ENCODE measurements around the gene CLSTN1. TPM values are rescaled to one million over a fixed set of nuclear protein-coding genes. Genes with fewer than 3 reads are reported as not detected.

The CLSTN1 gene
- total RNA-seq (100 to 1,000 TPM in 1 of 2 donors, 10 to 100 TPM in 1; 73.1 to 106 TPM), polyA plus RNA-seq (ENCODE audit: insufficient read length in 6 of 6) (100 to 1,000 TPM; 102 to 120 (median 110) TPM)
- long read RNA-seq, donor 1, full-length matches to known transcripts = 2 of 60 reads
- long read RNA-seq, donor 1, partial matches to known transcripts = 58 of 60 reads
- long read RNA-seq, donor 1, other reads (novel, unspliced or antisense) = 0 of 60 reads
- long read RNA-seq, donor 2, full-length matches to known transcripts = 5 of 65 reads
- long read RNA-seq, donor 2, partial matches to known transcripts = 60 of 65 reads
- long read RNA-seq, donor 2, other reads (novel, unspliced or antisense) = 0 of 65 reads
- long read RNA-seq, donor 3, full-length matches to known transcripts = 7 of 7 reads
- long read RNA-seq, donor 3, partial matches to known transcripts = 0 of 7 reads
- long read RNA-seq, donor 3, other reads (novel, unspliced or antisense) = 0 of 7 reads
- long read RNA-seq, donor 4, partial matches to known transcripts = 3 of 3 reads
- long read RNA-seq, donor 4, other reads (novel, unspliced or antisense) = 0 of 3 reads
- long read RNA-seq, donor 5, full-length matches to known transcripts = 11 of 18 reads
- long read RNA-seq, donor 5, partial matches to known transcripts = 7 of 18 reads
- long read RNA-seq, donor 5, other reads (novel, unspliced or antisense) = 0 of 18 reads
- long read RNA-seq, donor 6, full-length matches to known transcripts = 6 of 6 reads
- long read RNA-seq, donor 6, partial matches to known transcripts = 0 of 6 reads
- long read RNA-seq, donor 6, other reads (novel, unspliced or antisense) = 0 of 6 reads
- long read RNA-seq, donor 7, full-length matches to known transcripts = 2 of 2 reads
- long read RNA-seq, donor 7, partial matches to known transcripts = 0 of 2 reads
- long read RNA-seq, donor 7, other reads (novel, unspliced or antisense) = 0 of 2 reads
- long read RNA-seq, donor 8, full-length matches to known transcripts = 9 of 25 reads
- long read RNA-seq, donor 8, partial matches to known transcripts = 10 of 25 reads
- long read RNA-seq, donor 8, other reads (novel, unspliced or antisense) = 6 of 25 reads
- long read RNA-seq, donor 9 = 0 reads
- long read RNA-seq, donor 10, full-length matches to known transcripts = 1 of 7 reads
- long read RNA-seq, donor 10, partial matches to known transcripts = 4 of 7 reads
- long read RNA-seq, donor 10, other reads (novel, unspliced or antisense) = 2 of 7 reads
- long read RNA-seq, donor 11, full-length matches to known transcripts = 28 of 70 reads
- long read RNA-seq, donor 11, partial matches to known transcripts = 42 of 70 reads
- long read RNA-seq, donor 11, other reads (novel, unspliced or antisense) = 0 of 70 reads
- long read RNA-seq, donor 12, full-length matches to known transcripts = 6 of 13 reads
- long read RNA-seq, donor 12, partial matches to known transcripts = 7 of 13 reads
- long read RNA-seq, donor 12, other reads (novel, unspliced or antisense) = 0 of 13 reads

GRCh38 chr1:9823943-9824701 lies at the start of gene CLSTN1:
Gene CLSTN1, minus strand, starts transcription at chr1:9823965. Its CDS starts 232 bp downstream, at chr1:9823733.
- peak within 1 kb of the TSS; percentile 58 to 75 for H3K27ac ChIP-seq
- intact Hi-C loops (cut with DNase I) = no loop called here
- H3K27me3 ChIP-seq = peaks cover 0 to 14% of the 10 kb centered on the region in 2 donors
- peak within 1 kb of the TSS; percentile 77 for H3K4me3 ChIP-seq
- no peaks in the 10 kb centered on the region for H3K36me3 ChIP-seq
- TF ChIP-seq, protein P1, sequence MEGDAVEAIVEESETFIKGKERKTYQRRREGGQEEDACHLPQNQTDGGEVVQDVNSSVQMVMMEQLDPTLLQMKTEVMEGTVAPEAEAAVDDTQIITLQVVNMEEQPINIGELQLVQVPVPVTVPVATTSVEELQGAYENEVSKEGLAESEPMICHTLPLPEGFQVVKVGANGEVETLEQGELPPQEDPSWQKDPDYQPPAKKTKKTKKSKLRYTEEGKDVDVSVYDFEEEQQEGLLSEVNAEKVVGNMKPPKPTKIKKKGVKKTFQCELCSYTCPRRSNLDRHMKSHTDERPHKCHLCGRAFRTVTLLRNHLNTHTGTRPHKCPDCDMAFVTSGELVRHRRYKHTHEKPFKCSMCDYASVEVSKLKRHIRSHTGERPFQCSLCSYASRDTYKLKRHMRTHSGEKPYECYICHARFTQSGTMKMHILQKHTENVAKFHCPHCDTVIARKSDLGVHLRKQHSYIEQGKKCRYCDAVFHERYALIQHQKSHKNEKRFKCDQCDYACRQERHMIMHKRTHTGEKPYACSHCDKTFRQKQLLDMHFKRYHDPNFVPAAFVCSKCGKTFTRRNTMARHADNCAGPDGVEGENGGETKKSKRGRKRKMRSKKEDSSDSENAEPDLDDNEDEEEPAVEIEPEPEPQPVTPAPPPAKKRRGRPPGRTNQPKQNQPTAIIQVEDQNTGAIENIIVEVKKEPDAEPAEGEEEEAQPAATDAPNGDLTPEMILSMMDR (IDR thresholded peaks at IDR 0.05) = no peak
- ATAC-seq (peak; percentile 76), DNase-seq (peak; percentile 84 to 94 (median 90))
- H3K9me3 ChIP-seq = no peaks in the 10 kb centered on the region
- H3K4me1 ChIP-seq = peaks cover 18 to 40% of the 10 kb centered on the region in 2 donors

DNA sequence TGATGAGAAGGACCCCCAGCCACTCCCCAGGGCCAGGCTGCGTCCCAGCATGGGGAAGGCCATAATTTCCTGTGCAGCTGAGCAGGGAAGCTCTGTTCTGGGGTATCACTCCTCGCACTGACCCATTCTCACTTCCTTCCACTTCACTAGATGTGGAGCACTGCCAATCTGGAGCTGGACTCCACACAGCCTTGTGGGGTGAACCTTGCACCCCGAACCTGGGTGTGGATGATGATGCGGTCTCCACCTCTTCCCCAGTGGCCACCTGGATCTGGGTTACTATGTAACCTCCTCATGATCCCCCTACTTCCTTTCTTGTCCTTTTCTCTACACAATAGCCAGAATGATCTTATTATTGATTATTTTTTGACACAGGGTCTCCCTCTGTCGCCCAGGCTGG lies 49.6 kb upstream of the CLSTN1 start:
- peaks cover 0 to 12% of the 10 kb centered on the region in 2 donors for H3K4me1 ChIP-seq
- ATAC-seq (no peak), DNase-seq (no peak)
- intact Hi-C loops (cut with DNase I) = loop anchor here in 1 of 2 donors (10.0 kb wide), 1 partner anchor 61 kb away; no protein-coding TSS in a partner anchor
- H3K4me3 ChIP-seq = no peak overlapping the region
- no peaks in the 10 kb centered on the region for H3K27me3 ChIP-seq
- no peak overlapping the region for H3K27ac ChIP-seq
- TF ChIP-seq, protein P1 (IDR thresholded peaks at IDR 0.05) = no peak
- peaks cover 0 to 33% of the 10 kb centered on the region in 2 donors for H3K36me3 ChIP-seq
- no peaks in the 10 kb centered on the region for H3K9me3 ChIP-seq

- Histone ChIP-seq H3K36me3 (peaks cover 0 to 39% of the 10 kb centered on the region in 2 donors), H3K4me3 (no peak overlapping the region), H3K9me3 (no peaks in the 10 kb centered on the region), H3K27me3 (no peaks in the 10 kb centered on the region), H3K27ac (no peak overlapping the region), H3K4me1 (peaks cover 0 to 12% of the 10 kb centered on the region in 2 donors)
- intact Hi-C loops (cut with DNase I) = loop anchor here in 1 of 2 donors (10.0 kb wide), 1 partner anchor 62 kb away; no protein-coding TSS in a partner anchor
- DNase-seq (no peak), ATAC-seq (no peak)
- TF ChIP-seq, protein P1 (IDR thresholded peaks at IDR 0.05) = no peak
Measured at GRCh38 chr1:9872430-9873165, 48.8 kb upstream of the CLSTN1 start.
